ENCODE data around the gene REEP6. TPM values are rescaled to one million over a fixed set of nuclear protein-coding genes. Genes with fewer than 3 reads are reported as not detected.

REEP6 gene
- total RNA-seq, 1 donor from 2014 or later: 0.31 TPM

GRCh38 chr19:1456121-1456900 is 34.7 kb upstream of the REEP6 start:
- no peak for DNase-seq

DNA sequence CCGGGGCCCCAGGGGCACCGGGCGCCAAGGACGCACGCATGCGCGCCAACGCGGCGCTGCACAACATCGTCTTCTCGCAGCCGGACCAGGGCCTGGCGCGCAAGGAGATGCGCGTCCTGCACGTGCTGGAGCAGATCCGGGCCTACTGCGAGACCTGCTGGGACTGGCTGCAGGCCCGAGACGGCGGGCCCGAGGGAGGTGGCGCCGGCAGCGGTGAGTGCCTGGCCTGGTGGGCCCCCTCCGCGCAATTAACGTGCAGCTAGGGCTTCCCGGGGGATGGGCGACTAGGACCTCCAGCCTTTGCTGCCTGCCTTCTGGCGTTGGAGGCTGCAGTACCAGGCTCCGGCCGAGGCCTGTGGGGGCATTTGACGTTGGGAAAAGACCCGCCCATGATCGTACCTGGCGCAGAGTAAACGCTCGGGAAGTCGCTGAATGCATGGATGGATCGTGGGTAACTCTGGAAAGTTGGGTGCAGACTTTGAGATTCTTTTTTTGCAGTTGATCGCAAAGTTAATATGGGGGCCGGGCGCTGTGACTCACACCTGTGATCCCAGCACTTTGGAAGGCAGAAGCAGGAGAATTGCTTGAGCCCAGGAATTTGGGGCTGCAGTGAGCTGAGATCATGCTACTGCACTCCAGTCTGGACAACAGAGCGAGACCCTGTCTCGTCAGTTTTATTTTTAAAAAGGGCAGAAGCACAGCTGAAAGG is 33.8 kb upstream of the REEP6 start:
- no peak for DNase-seq

DNA sequence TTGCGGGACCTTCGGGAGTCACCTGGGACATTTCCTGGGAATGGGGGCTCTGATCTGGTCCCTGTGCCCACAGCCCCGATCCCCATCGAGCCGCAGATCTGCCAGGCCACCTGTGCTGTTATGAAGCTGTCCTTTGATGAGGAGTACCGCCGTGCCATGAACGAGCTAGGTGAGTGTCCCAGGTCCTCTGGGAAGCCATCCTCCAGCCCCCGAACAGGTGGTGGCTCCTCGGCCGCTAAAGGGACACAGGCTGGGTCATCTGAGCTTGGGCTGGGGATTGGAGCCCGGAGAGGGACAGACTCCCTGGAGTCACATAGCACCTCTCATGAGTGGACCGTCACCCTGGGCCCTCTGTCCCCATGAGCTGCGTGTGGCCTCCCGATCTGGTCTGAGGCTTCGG is 33.1 kb upstream of the REEP6 start:
- DNase-seq: no peak

DNA sequence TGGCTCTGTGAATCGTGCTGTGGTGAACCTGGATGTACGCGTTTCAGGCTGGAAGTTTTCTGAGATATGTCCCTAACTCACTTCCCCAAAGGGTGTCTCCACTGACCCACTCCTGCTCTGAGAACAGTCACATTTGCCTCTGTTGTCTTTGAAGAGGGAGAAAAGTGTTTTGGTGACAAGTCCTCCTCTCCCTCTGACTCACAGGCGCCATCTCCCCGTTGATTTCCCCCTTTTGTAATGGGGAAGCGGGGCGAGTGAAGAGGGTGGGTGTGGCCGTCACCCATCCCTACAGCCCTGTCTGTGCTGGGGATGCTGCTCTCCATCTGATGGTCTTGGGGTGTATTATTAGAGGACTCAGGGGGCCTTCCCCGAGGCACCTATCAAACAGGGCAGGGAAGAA is 31.5 kb upstream of the REEP6 start:
- no peak for DNase-seq

DNA sequence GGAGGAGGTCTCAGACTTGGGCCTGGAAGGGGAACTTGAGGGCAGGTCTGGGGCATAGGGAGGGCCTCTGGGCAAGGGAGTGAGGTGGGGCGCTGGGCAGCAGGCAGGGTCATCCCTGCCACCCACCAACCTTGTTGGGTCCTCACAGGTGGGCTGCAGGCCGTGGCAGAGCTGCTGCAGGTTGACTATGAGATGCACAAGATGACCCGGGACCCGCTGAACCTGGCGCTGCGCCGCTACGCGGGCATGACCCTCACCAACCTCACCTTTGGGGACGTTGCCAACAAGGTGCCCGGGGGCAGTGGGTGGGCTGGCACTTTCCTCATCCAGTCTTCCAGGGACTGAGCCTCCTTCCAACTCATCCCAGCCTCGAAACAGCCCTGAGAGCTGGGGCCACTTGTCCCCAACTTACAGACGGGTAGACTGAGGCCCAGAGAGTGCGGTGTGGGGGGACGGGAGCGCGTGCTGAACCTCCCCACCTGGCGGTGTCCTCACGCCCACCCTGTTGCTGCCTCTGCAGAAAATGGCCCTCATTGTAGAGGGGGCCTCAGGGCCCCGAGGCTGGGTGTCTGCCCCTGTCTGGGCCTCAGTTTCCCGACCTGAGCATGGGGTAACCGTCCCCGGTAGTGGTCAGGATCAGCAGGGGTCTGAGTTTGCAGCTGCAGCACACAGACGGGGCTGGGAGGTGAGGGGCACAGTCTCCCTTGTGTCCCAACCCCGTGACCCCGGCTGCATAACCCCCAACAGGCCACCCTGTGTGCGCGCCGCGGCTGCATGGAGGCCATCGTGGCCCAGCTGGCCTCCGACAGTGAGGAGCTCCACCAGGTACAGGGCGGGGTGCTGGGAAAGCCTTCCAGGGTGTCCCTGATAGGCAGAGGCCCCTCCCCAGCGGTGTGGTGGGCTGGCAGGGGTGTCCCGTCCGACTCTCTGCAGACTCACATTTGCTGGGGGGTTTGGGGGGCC is 30.7 kb upstream of the REEP6 start:
- no peak for DNase-seq

DNA sequence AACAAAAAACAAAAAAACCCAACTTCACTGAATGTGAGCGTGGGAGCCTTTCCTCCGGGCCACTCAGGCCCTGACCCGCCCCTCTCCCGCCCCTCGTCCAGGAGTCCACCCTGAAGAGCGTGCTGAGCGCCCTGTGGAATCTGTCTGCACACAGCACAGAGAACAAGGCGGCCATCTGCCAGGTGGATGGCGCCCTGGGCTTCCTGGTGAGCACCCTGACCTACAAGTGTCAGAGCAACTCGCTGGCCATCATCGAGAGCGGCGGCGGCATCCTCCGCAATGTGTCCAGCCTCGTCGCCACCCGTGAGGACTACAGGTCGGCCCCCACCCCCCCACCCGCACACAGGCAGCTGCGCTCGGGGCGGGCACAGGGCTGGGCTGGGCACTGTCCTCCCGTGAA is 29.1 kb upstream of the REEP6 start:
- no peak for DNase-seq

- no peak for DNase-seq
Measured at GRCh38 chr19:1465191-1466016, 25.6 kb upstream of the REEP6 start.

- no peak for DNase-seq
Measured at GRCh38 chr19:1466018-1466460, 24.9 kb upstream of the REEP6 start.

DNA sequence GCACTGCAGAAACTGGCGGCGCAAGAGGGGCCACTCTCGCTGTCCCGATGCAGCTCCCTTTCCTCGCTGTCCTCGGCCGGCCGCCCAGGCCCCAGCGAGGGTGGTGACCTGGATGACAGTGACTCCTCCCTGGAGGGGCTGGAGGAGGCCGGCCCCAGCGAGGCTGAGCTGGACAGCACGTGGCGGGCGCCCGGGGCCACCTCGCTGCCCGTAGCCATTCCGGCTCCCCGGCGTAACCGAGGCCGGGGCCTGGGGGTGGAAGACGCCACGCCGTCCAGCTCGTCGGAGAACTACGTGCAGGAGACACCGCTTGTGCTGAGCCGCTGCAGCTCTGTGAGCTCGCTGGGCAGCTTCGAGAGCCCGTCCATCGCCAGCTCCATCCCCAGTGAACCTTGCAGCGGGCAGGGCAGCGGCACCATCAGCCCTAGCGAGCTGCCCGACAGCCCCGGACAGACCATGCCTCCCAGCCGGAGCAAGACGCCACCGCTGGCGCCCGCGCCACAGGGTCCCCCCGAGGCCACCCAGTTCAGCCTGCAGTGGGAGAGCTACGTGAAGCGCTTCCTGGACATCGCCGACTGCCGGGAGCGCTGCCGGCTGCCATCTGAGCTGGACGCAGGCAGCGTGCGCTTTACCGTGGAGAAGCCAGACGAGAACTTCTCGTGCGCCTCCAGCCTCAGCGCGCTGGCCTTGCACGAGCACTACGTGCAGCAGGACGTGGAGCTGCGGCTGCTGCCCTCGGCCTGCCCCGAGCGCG is 24.3 kb upstream of the REEP6 start:
- DNase-seq: no peak

DNA sequence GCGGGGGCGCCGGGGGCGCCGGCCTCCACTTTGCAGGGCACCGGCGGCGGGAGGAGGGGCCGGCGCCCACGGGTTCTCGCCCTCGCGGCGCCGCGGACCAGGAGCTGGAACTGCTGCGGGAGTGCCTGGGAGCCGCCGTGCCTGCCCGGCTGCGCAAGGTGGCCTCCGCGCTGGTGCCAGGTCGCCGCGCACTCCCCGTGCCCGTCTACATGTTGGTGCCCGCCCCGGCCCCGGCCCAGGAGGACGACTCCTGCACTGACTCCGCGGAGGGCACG is 23.8 kb upstream of the REEP6 start:
- no peak for DNase-seq

- DNase-seq: no peak
Measured at GRCh38 chr19:1467490-1468273, 23.3 kb upstream of the REEP6 start.

DNA sequence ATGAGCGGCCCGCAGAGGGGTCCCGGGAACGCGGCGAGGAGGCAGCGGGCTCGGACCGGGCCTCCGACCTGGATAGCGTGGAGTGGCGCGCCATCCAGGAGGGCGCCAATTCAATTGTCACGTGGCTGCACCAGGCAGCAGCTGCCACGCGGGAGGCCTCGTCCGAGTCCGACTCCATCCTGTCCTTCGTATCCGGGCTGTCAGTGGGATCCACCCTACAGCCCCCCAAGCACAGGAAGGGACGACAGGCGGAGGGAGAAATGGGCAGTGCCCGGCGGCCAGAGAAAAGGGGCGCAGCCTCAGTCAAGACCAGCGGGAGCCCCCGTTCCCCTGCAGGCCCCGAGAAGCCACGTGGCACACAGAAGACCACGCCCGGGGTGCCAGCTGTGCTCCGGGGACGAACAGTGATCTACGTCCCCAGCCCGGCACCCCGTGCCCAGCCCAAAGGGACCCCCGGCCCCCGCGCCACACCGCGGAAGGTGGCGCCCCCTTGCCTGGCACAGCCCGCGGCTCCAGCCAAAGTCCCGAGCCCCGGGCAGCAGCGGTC is 22.6 kb upstream of the REEP6 start:
- no peak for DNase-seq

GRCh38 chr19:1468821-1469254 is 22.1 kb upstream of the REEP6 start:
- no peak for DNase-seq

DNA sequence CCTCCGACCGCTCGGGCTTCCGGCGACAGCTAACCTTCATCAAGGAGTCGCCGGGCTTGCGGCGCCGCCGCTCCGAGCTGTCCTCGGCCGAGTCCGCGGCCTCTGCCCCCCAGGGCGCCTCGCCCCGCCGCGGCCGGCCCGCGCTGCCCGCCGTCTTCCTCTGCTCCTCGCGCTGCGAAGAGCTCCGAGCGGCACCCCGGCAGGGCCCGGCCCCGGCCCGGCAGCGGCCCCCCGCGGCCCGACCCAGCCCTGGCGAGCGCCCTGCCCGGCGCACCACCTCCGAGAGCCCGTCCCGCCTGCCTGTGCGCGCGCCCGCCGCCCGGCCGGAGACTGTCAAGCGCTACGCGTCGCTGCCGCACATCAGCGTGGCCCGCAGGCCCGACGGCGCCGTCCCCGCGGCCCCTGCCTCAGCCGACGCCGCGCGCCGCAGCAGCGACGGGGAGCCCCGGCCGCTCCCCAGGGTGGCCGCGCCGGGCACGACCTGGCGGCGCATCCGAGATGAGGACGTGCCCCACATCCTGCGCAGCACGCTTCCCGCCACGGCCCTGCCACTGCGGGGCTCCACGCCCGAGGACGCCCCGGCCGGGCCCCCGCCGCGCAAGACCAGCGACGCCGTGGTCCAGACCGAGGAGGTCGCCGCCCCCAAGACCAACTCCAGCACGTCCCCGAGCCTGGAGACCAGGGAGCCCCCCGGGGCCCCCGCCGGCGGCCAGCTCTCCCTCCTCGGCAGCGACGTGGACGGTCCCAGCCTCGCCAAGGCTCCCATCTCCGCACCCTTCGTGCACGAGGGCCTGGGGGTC is 21.5 kb upstream of the REEP6 start:
- no peak for DNase-seq

DNA sequence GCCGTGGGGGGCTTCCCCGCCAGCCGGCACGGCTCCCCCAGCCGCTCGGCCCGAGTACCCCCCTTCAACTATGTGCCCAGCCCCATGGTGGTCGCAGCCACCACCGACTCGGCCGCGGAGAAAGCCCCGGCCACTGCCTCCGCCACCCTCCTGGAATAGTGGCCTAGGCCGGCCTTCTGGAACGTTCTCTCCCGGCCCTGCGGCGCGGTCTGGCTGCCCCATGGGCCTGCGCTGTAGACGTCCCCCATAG is 21.0 kb upstream of the REEP6 start:
- DNase-seq: no peak

GRCh38 chr19:1470305-1471009 is 20.5 kb upstream of the REEP6 start:
- no peak for DNase-seq

- DNase-seq: no peak
Measured at GRCh38 chr19:1471010-1471514, 19.9 kb upstream of the REEP6 start.

- no peak for DNase-seq
Measured at GRCh38 chr19:1471515-1472160, 19.3 kb upstream of the REEP6 start.
